C4-2B (cell line): ENCODE measurements around the gene FAM13C.

Source experiments
- ZFX ChIP-seq: fragments of 450-650 bp; IDR thresholded peaks from 2 replicates; pipeline ENCODE4 v1.6.1; 2017
- TF ChIP-seq, protein P1 (sequence below): fragments of 450-650 bp; conservative IDR thresholded peaks from 2 replicates; pipeline ENCODE4 v1.5.1; 2017; ENCODE audit warnings: mild to moderate bottlenecking

GRCh38 chr10:59252491-59252890 lies 109.9 kb downstream of the FAM13C start:
- TF ChIP-seq, protein P1, sequence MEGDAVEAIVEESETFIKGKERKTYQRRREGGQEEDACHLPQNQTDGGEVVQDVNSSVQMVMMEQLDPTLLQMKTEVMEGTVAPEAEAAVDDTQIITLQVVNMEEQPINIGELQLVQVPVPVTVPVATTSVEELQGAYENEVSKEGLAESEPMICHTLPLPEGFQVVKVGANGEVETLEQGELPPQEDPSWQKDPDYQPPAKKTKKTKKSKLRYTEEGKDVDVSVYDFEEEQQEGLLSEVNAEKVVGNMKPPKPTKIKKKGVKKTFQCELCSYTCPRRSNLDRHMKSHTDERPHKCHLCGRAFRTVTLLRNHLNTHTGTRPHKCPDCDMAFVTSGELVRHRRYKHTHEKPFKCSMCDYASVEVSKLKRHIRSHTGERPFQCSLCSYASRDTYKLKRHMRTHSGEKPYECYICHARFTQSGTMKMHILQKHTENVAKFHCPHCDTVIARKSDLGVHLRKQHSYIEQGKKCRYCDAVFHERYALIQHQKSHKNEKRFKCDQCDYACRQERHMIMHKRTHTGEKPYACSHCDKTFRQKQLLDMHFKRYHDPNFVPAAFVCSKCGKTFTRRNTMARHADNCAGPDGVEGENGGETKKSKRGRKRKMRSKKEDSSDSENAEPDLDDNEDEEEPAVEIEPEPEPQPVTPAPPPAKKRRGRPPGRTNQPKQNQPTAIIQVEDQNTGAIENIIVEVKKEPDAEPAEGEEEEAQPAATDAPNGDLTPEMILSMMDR = no peak
- no peak for TF ChIP-seq ZFX
